IMR-90 (cell line): Measurements from ENCODE around the gene CA9.

ENCODE experiments used
- POLR2A ChIP-seq: IDR thresholded peaks from 2 replicates; pipeline ENCODE4 v1.6.1; 2012; ENCODE audit warnings: mild to moderate bottlenecking, low read depth, low read length
- TF ChIP-seq, protein P1 (sequence below): conservative IDR thresholded peaks from 2 replicates; pipeline ENCODE4 v1.5.1; 2012; ENCODE audit warnings: mild to moderate bottlenecking, low read depth, low read length, improper control_type of control experiment

DNA sequence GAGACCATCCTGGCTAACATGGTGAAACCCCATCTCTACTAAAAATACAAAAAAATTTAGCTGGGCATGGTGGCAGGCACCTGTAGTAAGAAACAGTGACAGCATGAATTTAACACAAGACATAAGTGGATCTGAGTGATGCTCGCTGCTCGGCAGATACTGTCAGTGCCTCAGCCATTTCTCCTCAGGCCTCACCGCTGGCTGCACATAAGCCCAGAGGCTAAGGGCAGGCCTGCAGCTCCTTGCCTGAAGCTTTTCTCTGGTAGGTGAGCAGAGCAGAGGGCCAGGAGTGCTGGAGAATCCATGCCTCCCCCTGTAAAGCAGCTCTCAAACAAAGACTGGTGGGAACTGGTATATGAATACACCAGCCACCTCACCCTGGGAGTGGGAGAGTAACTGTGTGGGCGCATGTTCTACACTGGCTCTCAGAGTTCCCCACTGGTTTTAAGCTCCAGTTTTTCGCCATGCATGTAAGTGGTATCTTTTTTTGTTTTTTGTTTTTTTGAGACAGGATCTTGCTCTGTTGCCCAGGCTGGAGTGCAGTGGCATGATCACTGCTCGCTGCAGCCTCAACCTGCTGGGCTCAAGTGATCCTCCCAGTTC, 45.2 kb upstream of the CA9 start:
- no peak for TF ChIP-seq POLR2A
- TF ChIP-seq, protein P1, sequence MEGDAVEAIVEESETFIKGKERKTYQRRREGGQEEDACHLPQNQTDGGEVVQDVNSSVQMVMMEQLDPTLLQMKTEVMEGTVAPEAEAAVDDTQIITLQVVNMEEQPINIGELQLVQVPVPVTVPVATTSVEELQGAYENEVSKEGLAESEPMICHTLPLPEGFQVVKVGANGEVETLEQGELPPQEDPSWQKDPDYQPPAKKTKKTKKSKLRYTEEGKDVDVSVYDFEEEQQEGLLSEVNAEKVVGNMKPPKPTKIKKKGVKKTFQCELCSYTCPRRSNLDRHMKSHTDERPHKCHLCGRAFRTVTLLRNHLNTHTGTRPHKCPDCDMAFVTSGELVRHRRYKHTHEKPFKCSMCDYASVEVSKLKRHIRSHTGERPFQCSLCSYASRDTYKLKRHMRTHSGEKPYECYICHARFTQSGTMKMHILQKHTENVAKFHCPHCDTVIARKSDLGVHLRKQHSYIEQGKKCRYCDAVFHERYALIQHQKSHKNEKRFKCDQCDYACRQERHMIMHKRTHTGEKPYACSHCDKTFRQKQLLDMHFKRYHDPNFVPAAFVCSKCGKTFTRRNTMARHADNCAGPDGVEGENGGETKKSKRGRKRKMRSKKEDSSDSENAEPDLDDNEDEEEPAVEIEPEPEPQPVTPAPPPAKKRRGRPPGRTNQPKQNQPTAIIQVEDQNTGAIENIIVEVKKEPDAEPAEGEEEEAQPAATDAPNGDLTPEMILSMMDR = no peak
